Vagina (tissue), 2 donors: ENCODE results near the gene PTPN9.

Experiments
- CTCF ChIP-seq, 3 experiments: fragments of 450-650 bp in 2 of 3; fragments of 200-600 bp in 1 of 3; sonication (generic) in 1 of 3; IDR thresholded peaks; one replicate each; pipeline ENCODE4 v1.5.1; 2017 to 2019; ENCODE audit warnings: antibody characterized with exemption in 3 of 3, mild to moderate bottlenecking in 2 of 3, moderate library complexity in 2 of 3
- POLR2AphosphoS5 ChIP-seq, 2 donors: sonication (generic); formaldehyde crosslinking; IDR thresholded peaks; one replicate each; pipeline ENCODE4 v1.9.0; 2017; ENCODE audit warnings: antibody characterized with exemption in 2 of 2, mild to moderate bottlenecking in 2 of 2, low read depth in 1 of 2; ENCODE audit not compliant: insufficient read depth in 1 of 2

- no peak for TF ChIP-seq CTCF (IDR thresholded peaks at IDR 0.05)
- no peak for TF ChIP-seq POLR2AphosphoS5 (IDR thresholded peaks at IDR 0.05; ENCODE audit: insufficient read depth in 1 of 2, low read depth in 1 of 2)
Measured at GRCh38 chr15:75436881-75437280, 142.2 kb downstream of the PTPN9 start.
